DMS 273 treated with DMSO at 0.1 percent for 48 hours (cell line): Measurements from ENCODE around the gene NUFIP2.
"Not testable (repeated sequence)": the region's sequence is repeated elsewhere in the genome, so short reads cannot be mapped to it uniquely, and the experiment has no call there.

Source experiments
- DNase-seq: peaks from one replicate; lab custom pipeline; 2025; lab: John Stamatoyannopoulos, UW

Gene NUFIP2, protein sequence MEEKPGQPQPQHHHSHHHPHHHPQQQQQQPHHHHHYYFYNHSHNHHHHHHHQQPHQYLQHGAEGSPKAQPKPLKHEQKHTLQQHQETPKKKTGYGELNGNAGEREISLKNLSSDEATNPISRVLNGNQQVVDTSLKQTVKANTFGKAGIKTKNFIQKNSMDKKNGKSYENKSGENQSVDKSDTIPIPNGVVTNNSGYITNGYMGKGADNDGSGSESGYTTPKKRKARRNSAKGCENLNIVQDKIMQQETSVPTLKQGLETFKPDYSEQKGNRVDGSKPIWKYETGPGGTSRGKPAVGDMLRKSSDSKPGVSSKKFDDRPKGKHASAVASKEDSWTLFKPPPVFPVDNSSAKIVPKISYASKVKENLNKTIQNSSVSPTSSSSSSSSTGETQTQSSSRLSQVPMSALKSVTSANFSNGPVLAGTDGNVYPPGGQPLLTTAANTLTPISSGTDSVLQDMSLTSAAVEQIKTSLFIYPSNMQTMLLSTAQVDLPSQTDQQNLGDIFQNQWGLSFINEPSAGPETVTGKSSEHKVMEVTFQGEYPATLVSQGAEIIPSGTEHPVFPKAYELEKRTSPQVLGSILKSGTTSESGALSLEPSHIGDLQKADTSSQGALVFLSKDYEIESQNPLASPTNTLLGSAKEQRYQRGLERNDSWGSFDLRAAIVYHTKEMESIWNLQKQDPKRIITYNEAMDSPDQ

GRCh38 chr17:29293890-29294579, at the start of gene NUFIP2:
TSS of gene NUFIP2 (minus strand) at chr17:29294148. CDS start at chr17:29294059, 89 bp downstream.
- peak; percentile 96 for DNase-seq

GRCh38 chr17:29342158-29342765, 48.3 kb upstream of the NUFIP2 start:
- no peak for DNase-seq

DNA sequence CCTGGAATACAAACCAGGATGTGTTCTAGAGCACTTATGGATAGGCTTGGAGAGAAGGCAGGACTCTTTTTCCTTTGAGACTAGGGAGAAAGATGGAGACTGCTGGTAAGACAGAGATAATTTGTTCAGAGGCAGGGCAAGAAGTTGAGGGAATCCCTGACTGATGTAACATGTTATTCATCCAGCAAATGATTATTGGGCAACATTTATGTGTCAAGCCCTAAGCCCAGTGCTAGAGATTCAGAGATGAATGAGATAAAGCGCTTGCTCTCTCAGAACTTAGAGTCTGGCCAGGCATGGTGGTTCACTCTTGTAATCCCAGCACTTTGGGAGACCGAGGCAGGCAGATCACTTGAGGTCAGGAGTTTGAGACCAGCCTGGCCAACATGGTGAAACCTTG, 47.8 kb upstream of the NUFIP2 start:
- DNase-seq: no peak

GRCh38 chr17:29339016-29339415, 45.1 kb upstream of the NUFIP2 start:
- DNase-seq: not testable (repeated sequence)

GRCh38 chr17:29331708-29332085, 37.7 kb upstream of the NUFIP2 start:
- DNase-seq: no peak

- DNase-seq: no peak
Observed at GRCh38 chr17:29331075-29331707, 37.2 kb upstream of the NUFIP2 start.

- no peak for DNase-seq
Observed at GRCh38 chr17:29327412-29327811, 33.5 kb upstream of the NUFIP2 start.

GRCh38 chr17:29326023-29326813, 32.3 kb upstream of the NUFIP2 start:
- DNase-seq: no peak

GRCh38 chr17:29322363-29322762, 28.4 kb upstream of the NUFIP2 start:
- DNase-seq: no peak

- DNase-seq: no peak
Observed at GRCh38 chr17:29303386-29303785, 9.4 kb upstream of the NUFIP2 start.

- no peak for DNase-seq
Observed at GRCh38 chr17:29299031-29299430, 5.1 kb upstream of the NUFIP2 start.

- no peak for DNase-seq
Observed at GRCh38 chr17:29295420-29295819, 1.5 kb upstream of the NUFIP2 start.

- no peak for DNase-seq
Observed at GRCh38 chr17:29294580-29294900, 592 bp upstream of the NUFIP2 start.

- no peak for DNase-seq
Observed at GRCh38 chr17:29292992-29293889, 707 bp downstream of the NUFIP2 start.

DNA sequence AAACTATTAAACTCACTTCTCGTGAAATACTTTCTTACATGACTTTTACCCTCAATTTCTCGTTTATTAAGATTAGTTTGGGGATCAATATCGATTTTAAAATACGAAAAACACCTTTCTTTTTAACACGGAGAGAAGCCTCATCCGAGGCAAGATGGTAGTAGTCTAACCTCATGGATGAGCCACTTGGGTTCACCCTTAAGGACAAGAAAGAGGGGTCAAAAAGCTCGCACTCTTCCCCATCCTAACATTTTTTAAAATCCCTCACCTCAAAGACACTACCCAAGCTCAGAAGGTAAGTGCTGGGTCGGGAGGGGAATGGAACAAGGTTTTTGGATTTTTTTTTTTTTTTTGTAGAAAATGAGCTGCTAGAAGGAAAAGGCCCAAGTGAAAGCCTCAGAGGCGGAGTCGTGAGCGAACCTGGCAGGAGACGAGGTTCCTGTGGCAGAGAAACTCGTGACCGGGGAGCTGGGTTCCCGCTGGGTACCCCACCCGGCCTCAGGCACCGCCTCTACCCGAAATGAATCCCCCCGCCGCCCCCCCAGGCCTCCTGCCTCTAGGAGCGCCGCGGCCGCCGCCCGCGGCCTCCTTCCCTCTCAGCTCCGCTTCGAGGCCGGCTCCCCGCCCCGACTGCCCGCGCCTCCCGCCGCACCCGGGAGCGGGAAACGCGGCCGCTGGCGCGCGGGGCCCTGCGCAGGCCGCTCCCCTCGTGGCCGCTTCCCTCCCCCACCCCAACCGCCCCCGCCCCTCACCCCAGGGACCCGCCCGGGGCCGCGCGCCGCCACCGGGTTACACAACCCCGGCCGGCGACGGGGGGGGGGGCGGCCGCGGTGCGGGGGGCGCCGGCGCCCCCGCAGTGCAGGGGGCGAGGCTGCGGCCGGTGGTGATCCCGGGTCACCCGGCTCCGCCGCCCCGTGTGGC, 1.6 kb downstream of the NUFIP2 start:
- no peak for DNase-seq

GRCh38 chr17:29291163-29291752, 2.7 kb downstream of the NUFIP2 start:
- DNase-seq: peak; percentile 36

GRCh38 chr17:29289852-29290251, 4.1 kb downstream of the NUFIP2 start:
- no peak for DNase-seq

DNA sequence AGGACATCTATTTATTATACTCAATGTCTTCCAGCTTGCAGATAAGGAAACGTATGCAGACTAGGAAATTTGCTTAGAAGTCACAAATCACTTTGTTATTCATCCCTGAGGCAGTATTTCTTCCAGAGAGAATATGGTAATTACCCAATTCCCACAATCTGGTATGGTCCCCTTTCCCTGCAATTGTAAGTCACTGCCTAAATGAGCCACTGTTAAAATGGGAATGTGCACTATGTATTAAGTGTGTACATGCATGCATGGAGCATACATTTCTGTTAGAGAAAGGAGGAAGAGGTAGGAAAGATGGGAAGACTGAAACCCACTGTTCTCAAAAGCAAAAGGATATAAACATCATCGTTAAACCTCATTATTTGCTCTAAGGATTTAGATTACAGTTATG, 10.0 kb downstream of the NUFIP2 start:
- no peak for DNase-seq

DNA sequence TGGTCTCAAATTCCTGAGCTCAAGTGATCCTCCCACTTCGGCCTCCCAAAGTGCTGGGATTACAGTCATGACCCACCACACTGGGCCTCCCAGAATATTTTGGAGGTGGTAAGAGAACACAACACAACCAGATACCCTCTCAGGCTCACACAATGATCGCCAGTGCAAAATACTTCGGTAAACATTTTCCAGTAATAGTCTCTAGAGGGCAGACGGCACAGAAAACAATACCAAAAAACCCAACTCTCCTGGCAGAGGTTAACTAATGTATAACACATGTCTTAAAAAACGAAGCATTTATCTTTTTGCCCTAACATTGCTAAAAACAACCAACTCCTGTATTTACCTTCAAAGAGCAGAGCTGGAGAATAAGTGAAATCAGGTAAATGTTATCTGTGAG, 10.5 kb downstream of the NUFIP2 start:
- DNase-seq: no peak
